ENCODE data around the gene PAX2. TPM values are rescaled to one million over a fixed set of nuclear protein-coding genes. Genes with fewer than 3 reads are reported as not detected.
A peak's percentile ranks its signal among the peaks of the same experiment; 100 is the strongest.

PAX2 gene
- total and polyA plus RNA-seq, 2 of the 8 experiments (the other 6 are each of a cell fraction or from before 2014, with no cell fraction given) = 0.02 TPM; not detected in 1

- Histone ChIP-seq H4K5ac (ENCODE audit: insufficient read length, low read depth, low read length) (no peak overlapping the region), H3K4me1 (replicated peaks in 1 of 4; ENCODE audit: control insufficient read depth in 3 of 4, insufficient read depth in 4 of 4, low read length in 3 of 4) (peaks cover 0 to 5% (median 1%) of the 10 kb centered on the region in 4 experiments; a peak in 1 of 7 replicates), H2BK15ac (ENCODE audit: low read length) (no peak overlapping the region), H2AFZ (ENCODE audit: low read length) (no peak overlapping the region), H2BK12ac (ENCODE audit: low read depth, low read length) (no peak overlapping the region), H3K4me3 (ENCODE audit: extremely low read depth in 1 of 4, insufficient read depth in 2 of 4, low read depth in 3 of 4, low read length in 4 of 4) (no peak overlapping the region), H3K23me2 (ENCODE audit: low read depth, low read length) (no peaks in the 10 kb centered on the region), H3K27ac (ENCODE audit: low read depth, low read length) (no peak overlapping the region), H3K27me3 (replicated peaks in 1 of 4; ENCODE audit: control insufficient read depth in 3 of 4, extremely low read depth in 1 of 4, insufficient read depth in 3 of 4, low read length in 3 of 4) (peaks cover 0 to 4% (median 3%) of the 10 kb centered on the region in 4 experiments; a peak in 3 of 7 replicates), H4K91ac (replicated peaks; ENCODE audit: insufficient read length, low read length) (no peak overlapping the region), H2BK20ac (ENCODE audit: low read length) (no peak overlapping the region), H3K18ac (ENCODE audit: extremely low read depth, low read length) (no peak overlapping the region), H3K4ac (replicated peaks; ENCODE audit: insufficient read length, low read depth, low read length) (no peak overlapping the region), H3K79me1 (ENCODE audit: low read depth, low read length) (no peaks in the 10 kb centered on the region), H3K4me2 (ENCODE audit: insufficient read depth in 1 of 2, low read depth in 2 of 2, low read length in 2 of 2) (no peak overlapping the region), H2AK5ac (ENCODE audit: low read depth, low read length) (no peak overlapping the region), H3K14ac (ENCODE audit: insufficient read length) (no peak overlapping the region), H3K79me2 (ENCODE audit: control insufficient read depth in 1 of 2, insufficient read depth in 2 of 2, low read length in 2 of 2) (no peaks in the 10 kb centered on the region), H3K36me3 (ENCODE audit: control insufficient read depth in 2 of 4, insufficient read depth in 4 of 4, low read length in 3 of 4) (no peaks in the 10 kb centered on the region), H3K23ac (ENCODE audit: insufficient read length) (no peak overlapping the region), H3K9me3 (ENCODE audit: insufficient read depth in 2 of 2, low read depth in 1 of 2, low read length in 1 of 2) (no peaks in the 10 kb centered on the region), H3K56ac (replicated peaks; ENCODE audit: insufficient read length, low read depth, low read length) (no peak overlapping the region), H2BK5ac (ENCODE audit: low read depth, low read length) (no peak overlapping the region), H3K9ac (replicated peaks in 1 of 4; ENCODE audit: extremely low read depth in 1 of 4, low read depth in 3 of 4, low read length in 3 of 4) (no peak overlapping the region), H4K8ac (ENCODE audit: extremely low read depth, insufficient read depth, low read length) (no peak overlapping the region), H2BK120ac (replicated peaks; ENCODE audit: low read depth, low read length) (no peak overlapping the region), H4K20me1 (replicated peaks in 1 of 2; ENCODE audit: control insufficient read depth in 1 of 2, insufficient read depth in 2 of 2, low read length in 2 of 2) (peaks cover 0 to 2% of the 10 kb centered on the region in 2 experiments)
- POLR2A ChIA-PET (ENCODE audit: partially characterized antibody) = no interaction called here
- DNase-seq (ENCODE audit: low read depth in 1 of 2, low spot score in 2 of 2) (no peak), FAIRE-seq (no peak)
- CTCF ChIA-PET (ENCODE audit: partially characterized antibody) = interaction anchor here (0.9 to 9.1 kb wide), 9 partner anchors 11 to 251 kb away, joined by 3 to 98 read pairs (median 4); no protein-coding TSS in a partner anchor
- TF ChIP-seq CTCF (IDR thresholded peaks at IDR 0.05; ENCODE audit: control extremely low read depth in 1 of 3, insufficient read depth in 1 of 3, low read depth in 1 of 3, low read length in 3 of 3) (peak in 2 of 3 experiments; percentile 11 to 23; a peak in 2 of 4 replicates), ZNF274 (IDR thresholded peaks at IDR 0.05; ENCODE audit: borderline replicate concordance, extremely low read depth, low read length) (no peak), HDAC2 (IDR thresholded peaks at IDR 0.05; ENCODE audit: borderline replicate concordance in 1 of 2, low read depth in 2 of 2, low read length in 2 of 2) (no peak), RAD21 (IDR thresholded peaks at IDR 0.05 in 1 of 2, conservative IDR thresholded peaks at IDR 0.05 in 1 of 2; ENCODE audit: low read depth in 2 of 2, low read length in 2 of 2) (peak in 1 of 2 experiments; percentile 46; a peak in 1 of 4 replicates)
- 76% methylated on average over 6 of the region's 6 CpGs; no CpG with 5 or more reads in 1 of the 2 experiments for WGBS, 2 experiments (ENCODE audit: extremely low coverage in 1 of 2, insufficient coverage in 1 of 2, insufficient read length in 1 of 2, insufficient replicate concordance in 2 of 2, low coverage in 1 of 2, low lambda C conversion rate in 2 of 2, missing lambda C conversion rate in 1 of 2)
These were observed 67.6 kb downstream of the PAX2 start for GRCh38 chr10:100812978-100813377.

All from H1 (cell line).